Liver (tissue), 9 donors: ENCODE measurements around the gene OASL. TPM values are rescaled to one million over a fixed set of nuclear protein-coding genes. Genes with fewer than 3 reads are reported as not detected.
A peak's percentile ranks its signal among the peaks of the same experiment; 100 is the strongest.

Experiments
- DNase-seq: peaks from one replicate; pipeline ENCODE4 v3.0.0-alpha.2; 2017; ENCODE audit warnings: low spot score
- H3K27ac ChIP-seq, 2 donors: one replicate each; pipeline ENCODE4 v1.7.0; 2013; ENCODE audit warnings: inconsistent platforms in 2 of 2, low read length in 2 of 2, control low read depth in 1 of 2, low read depth in 1 of 2, mild to moderate bottlenecking in 1 of 2
- H3K27me3 ChIP-seq, 4 donors: one replicate each; pipeline versions ENCODE4 v1.6.1 to v1.7.0; 2013; ENCODE audit warnings: low read length in 3 of 4, inconsistent platforms in 1 of 4, mild to moderate bottlenecking in 1 of 4, moderate library complexity in 1 of 4; ENCODE audit not compliant: control insufficient read depth in 4 of 4, insufficient read depth in 4 of 4
- H3K36me3 ChIP-seq, 4 donors: one replicate each; pipeline versions ENCODE4 v1.6.1 to v1.7.0; 2013; ENCODE audit warnings: low read length in 3 of 4, mild to moderate bottlenecking in 3 of 4, low read depth in 1 of 4, moderate library complexity in 1 of 4; ENCODE audit not compliant: control insufficient read depth in 4 of 4, insufficient read depth in 3 of 4
- H3K4me1 ChIP-seq, 4 donors: one replicate each; pipeline versions ENCODE4 v1.6.1 to v1.7.0; 2013; ENCODE audit warnings: low read length in 3 of 4, mild to moderate bottlenecking in 3 of 4, moderate library complexity in 1 of 4; ENCODE audit not compliant: control insufficient read depth in 4 of 4, insufficient read depth in 4 of 4
- H3K4me3 ChIP-seq, 3 donors: one replicate each; pipeline versions ENCODE4 v1.6.1 to v1.7.0; 2013; ENCODE audit warnings: low read length in 3 of 3, control low read depth in 1 of 3, low read depth in 1 of 3, mild to moderate bottlenecking in 1 of 3
- H3K9ac ChIP-seq, 2 donors: one replicate each; pipeline ENCODE4 v1.7.0; 2013; ENCODE audit warnings: low read length in 2 of 2, mild to moderate bottlenecking in 2 of 2, moderate library complexity in 2 of 2, control low read depth in 1 of 2, low read depth in 1 of 2
- H3K9me3 ChIP-seq, 4 donors: one replicate each; pipeline versions ENCODE4 v1.6.1 to v1.7.0; 2013; ENCODE audit warnings: low read length in 3 of 4; ENCODE audit not compliant: control insufficient read depth in 4 of 4
- CTCF ChIP-seq: fragments of 150-350 bp; IDR thresholded peaks from 2 replicates; pipeline ENCODE4 v1.5.1; 2017; ENCODE audit warnings: improper control_type of control experiment, low read depth, low read length; ENCODE audit not compliant: missing input control
- FOXA2 ChIP-seq: IDR thresholded peaks from 2 replicates; pipeline ENCODE4 v1.6.1; 2016; ENCODE audit warnings: antibody characterized with exemption
- GABPA ChIP-seq, 2 donors: IDR thresholded peaks in 1 of 2; conservative IDR thresholded peaks in 1 of 2; 2 replicates each; pipeline ENCODE4 v1.6.1; 2016; ENCODE audit warnings: antibody characterized with exemption in 2 of 2, mild to moderate bottlenecking in 1 of 2, moderate library complexity in 1 of 2
- HNF4A ChIP-seq, 2 donors: conservative IDR thresholded peaks; 2 replicates each; pipeline ENCODE4 v1.6.1; 2016; ENCODE audit warnings: antibody characterized with exemption in 2 of 2, mild to moderate bottlenecking in 2 of 2
- NR2F2 ChIP-seq: IDR thresholded peaks from 2 replicates; pipeline ENCODE4 v1.6.1; 2016; ENCODE audit warnings: antibody characterized with exemption
- RAD21 ChIP-seq, 2 donors: IDR thresholded peaks; 2 replicates each; pipeline ENCODE4 v1.6.1; 2016; ENCODE audit warnings: antibody characterized with exemption in 2 of 2, mild to moderate bottlenecking in 2 of 2
- REST ChIP-seq: IDR thresholded peaks from 2 replicates; pipeline ENCODE4 v1.6.1; 2016; ENCODE audit warnings: antibody characterized with exemption, mild to moderate bottlenecking
- RXRA ChIP-seq, 2 donors: IDR thresholded peaks; 2 replicates each; pipeline ENCODE4 v1.6.1; 2017 to 2018; ENCODE audit warnings: antibody characterized with exemption in 2 of 2, mild to moderate bottlenecking in 1 of 2
- SP1 ChIP-seq: IDR thresholded peaks from 2 replicates; pipeline ENCODE4 v1.6.1; 2018; ENCODE audit warnings: antibody characterized with exemption, mild to moderate bottlenecking
- YY1 ChIP-seq: IDR thresholded peaks from 2 replicates; pipeline ENCODE4 v1.6.1; 2016; ENCODE audit warnings: antibody characterized with exemption, mild to moderate bottlenecking
- ZBTB33 ChIP-seq: IDR thresholded peaks from 2 replicates; pipeline ENCODE4 v1.6.1; 2016; ENCODE audit warnings: antibody characterized with exemption
- WGBS: extraction: QIAGEN DNeasy Blood & Tissue Kit; methylation state at CpG from one replicate; pipeline ENCODE4 v1.1.7; 2013; 5-methylcytosine and 5-hydroxymethylcytosine counted together
- polyA plus RNA-seq, 2 donors: library from polyadenylated mRNA; stranded (reverse) in 1 of 2; unstranded in 1 of 2; fragments of 200-250 nt in 1 of 2; fragments of >200 nt in 1 of 2; fragmentation: Nextera tagmentation in 1 of 2; extraction: Ambion mirVana in 1 of 2; gene quantifications; one replicate each; pipeline versions ENCODE4 v1.2.1 to v1.2.3, GENCODE V29; 2013 to 2015
- total RNA-seq, 2 donors: library from RNA; depleted of rRNA; stranded (reverse); fragments of >200 nt; gene quantifications; one replicate each; pipeline ENCODE4 v1.2.3, GENCODE V29; 2014
- donor health status: healthy.
- donor health status: healthy.
- donor health status: healthy.
- donor health status: healthy.
- donor health status: healthy.

OASL gene
- total and polyA plus RNA-seq, 4 donors = 0.89 to 4.5 (median 3.1) TPM

GRCh38 chr12:121010860-121011259 lies 28.2 kb downstream of the OASL start:
- Histone ChIP-seq H3K4me3 (no peak overlapping the region), H3K27me3 (no peaks in the 10 kb centered on the region), H3K9ac (no peak overlapping the region), H3K36me3 (peaks cover 0 to 24% (median 6%) of the 10 kb centered on the region in 4 donors), H3K9me3 (no peaks in the 10 kb centered on the region), H3K4me1 (peaks cover 0 to 21% (median 14%) of the 10 kb centered on the region in 4 donors), H3K27ac (no peak overlapping the region)
- TF ChIP-seq NR2F2 (no peak), HNF4A (conservative IDR thresholded peaks at IDR 0.05) (peak in 1 of 2 donors; percentile 50)
- 60% methylated on average over 8 of the region's 8 CpGs for WGBS
- no peak for DNase-seq

GRCh38 chr12:121009741-121010140 lies 29.3 kb downstream of the OASL start:
- H3K27ac ChIP-seq = no peak overlapping the region
- TF ChIP-seq CTCF (peak; percentile 59), FOXA2 (no peak), RAD21 (IDR thresholded peaks at IDR 0.05) (peak; percentile 84 to 92), RXRA (IDR thresholded peaks at IDR 0.05) (peak in 1 of 2 donors; percentile 50), HNF4A (conservative IDR thresholded peaks at IDR 0.05) (peak in 1 of 2 donors; percentile 43)
- DNase-seq = no peak
- H3K9ac ChIP-seq = no peak overlapping the region
- no peaks in the 10 kb centered on the region for H3K9me3 ChIP-seq
- H3K4me1 ChIP-seq = peaks cover 0 to 11% (median 5%) of the 10 kb centered on the region in 4 donors
- H3K36me3 ChIP-seq = peaks cover 0 to 24% (median 6%) of the 10 kb centered on the region in 4 donors
- H3K4me3 ChIP-seq = no peak overlapping the region
- H3K27me3 ChIP-seq = no peaks in the 10 kb centered on the region
- 30% methylated on average over 10 of the region's 10 CpGs for WGBS

GRCh38 chr12:121008347-121009098 lies 30.5 kb downstream of the OASL start:
- no peaks in the 10 kb centered on the region for H3K27me3 ChIP-seq
- no peak overlapping the region for H3K4me3 ChIP-seq
- TF ChIP-seq YY1 (no peak), NR2F2 (no peak), SP1 (no peak), ZBTB33 (no peak), REST (no peak), RAD21 (IDR thresholded peaks at IDR 0.05) (no peak), CTCF (no peak), HNF4A (conservative IDR thresholded peaks at IDR 0.05) (no peak), GABPA (IDR thresholded peaks at IDR 0.05 in 1 of 2, conservative IDR thresholded peaks at IDR 0.05 in 1 of 2) (no peak)
- no peak overlapping the region for H3K27ac ChIP-seq
- DNase-seq = no peak
- H3K9me3 ChIP-seq = no peaks in the 10 kb centered on the region
- peaks cover 0 to 12% (median 5%) of the 10 kb centered on the region in 4 donors for H3K4me1 ChIP-seq
- no peak overlapping the region for H3K9ac ChIP-seq
- peaks cover 0 to 24% (median 6%) of the 10 kb centered on the region in 4 donors for H3K36me3 ChIP-seq
- WGBS = 97% methylated on average over 8 of the region's 8 CpGs
